IMR-90 (cell line): ENCODE data around the gene INPP5D. TPM values are rescaled to one million over a fixed set of nuclear protein-coding genes. Genes with fewer than 3 reads are reported as not detected.
A peak's percentile ranks its signal among the peaks of the same experiment; 100 is the strongest.

Experiments used
- ATAC-seq: fragments of 200-7000 bp; cut with Tn5 transposase; 2 replicates; pipeline ENCODE4 v1.9.1; 2020; ENCODE audit warnings: low read depth, mild to moderate bottlenecking, moderate library complexity
- BruUV-seq: library from RNA; stranded (reverse); fragments of 400-500 nt; replicated peaks from 2 replicates; lab custom pipeline; 2021; lab: Mats Ljungman, UMichigan
- CTCF ChIA-PET: fragments of 300-600 bp; formaldehyde crosslinking; extraction: SDS; loops from one replicate; lab custom pipeline; 2021; ENCODE audit warnings: antibody characterized with exemption; lab: Yijun Ruan, JAX
- POLR2A ChIA-PET: fragments of 300-600 bp; sonication (Branson Sonifier 250); formaldehyde crosslinking; loops from one replicate; lab custom pipeline; 2022; ENCODE audit warnings: antibody characterized with exemption; ENCODE audit not compliant: unreplicated experiment; lab: Charles Lee
- DNase-seq: peaks from one replicate; pipeline ENCODE4 v3.0.0; 2013
- H2AFZ ChIP-seq: replicated peaks from 2 replicates; pipeline ENCODE3; 2013; ENCODE audit warnings: low read length, mild to moderate bottlenecking; ENCODE audit not compliant: poor library complexity
- H2AK5ac ChIP-seq: 2 replicates; pipeline ENCODE4 v1.6.1; 2013; ENCODE audit warnings: low read depth, low read length, inconsistent platforms
- H2AK9ac ChIP-seq: replicated peaks from 2 replicates; pipeline ENCODE3; 2013; ENCODE audit warnings: mild to moderate bottlenecking, low read depth, low read length, moderate library complexity; ENCODE audit not compliant: poor library complexity
- H2BK120ac ChIP-seq: 2 replicates; pipeline ENCODE4 v1.6.1; 2013; ENCODE audit warnings: low read depth, low read length, inconsistent platforms
- H2BK15ac ChIP-seq: 3 replicates; pipeline ENCODE4 v1.6.1; 2013; ENCODE audit warnings: low read depth, low read length, inconsistent platforms
- H2BK20ac ChIP-seq: 2 replicates; pipeline ENCODE4 v1.6.1; 2013; ENCODE audit warnings: low read depth, mild to moderate bottlenecking, inconsistent platforms, low read length, moderate library complexity
- H2BK5ac ChIP-seq: 2 replicates; pipeline ENCODE4 v1.6.1; 2013; ENCODE audit warnings: mild to moderate bottlenecking, low read depth, low read length, inconsistent platforms; ENCODE audit not compliant: poor library complexity, severe bottlenecking
- H3K14ac ChIP-seq: replicated peaks from 2 replicates; pipeline ENCODE4 v1.6.1; 2013; ENCODE audit warnings: low read depth, low read length, inconsistent platforms
- H3K18ac ChIP-seq: 2 replicates; pipeline ENCODE4 v1.6.1; 2013; ENCODE audit warnings: low read depth, low read length, control low read depth
- H3K23ac ChIP-seq: 2 replicates; pipeline ENCODE4 v1.6.1; 2013; ENCODE audit warnings: low read depth, low read length, inconsistent platforms
- H3K27ac ChIP-seq: 2 replicates; pipeline ENCODE4 v1.5.1; 2013; ENCODE audit warnings: mild to moderate bottlenecking, control low read depth, low read length; ENCODE audit not compliant: insufficient read depth
- H3K27me3 ChIP-seq: 2 replicates; pipeline ENCODE4 v1.6.1; 2013; ENCODE audit warnings: low read length; ENCODE audit not compliant: control insufficient read depth, insufficient read depth
- H3K36me3 ChIP-seq: 2 replicates; pipeline ENCODE4 v1.6.1; 2013; ENCODE audit warnings: low read length, mixed read lengths; ENCODE audit not compliant: control insufficient read depth, insufficient read depth
- H3K4ac ChIP-seq: 2 replicates; pipeline ENCODE4 v1.6.1; 2013; ENCODE audit warnings: low read depth, low read length, inconsistent platforms
- H3K4me1 ChIP-seq: 2 replicates; pipeline ENCODE4 v1.6.1; 2013; ENCODE audit warnings: low read length, mixed read lengths; ENCODE audit not compliant: control insufficient read depth, insufficient read depth
- H3K4me2 ChIP-seq: 2 replicates; pipeline ENCODE4 v1.6.1; 2013; ENCODE audit warnings: low read depth, mild to moderate bottlenecking, control low read depth, low read length, moderate library complexity
- H3K4me3 ChIP-seq: 2 replicates; pipeline ENCODE4 v1.5.1; 2013; ENCODE audit warnings: low read depth, mild to moderate bottlenecking, control low read depth, low read length, moderate library complexity; ENCODE audit not compliant: insufficient read depth
- H3K56ac ChIP-seq: 2 replicates; pipeline ENCODE4 v1.6.1; 2013; ENCODE audit warnings: low read length, inconsistent platforms; ENCODE audit not compliant: insufficient read depth; ENCODE audit errors: extremely low read depth
- H3K79me1 ChIP-seq, 2 experiments: 2 replicates each; pipeline ENCODE4 v1.6.1; 2013; ENCODE audit warnings: low read length in 2 of 2, inconsistent platforms in 1 of 2, low read depth in 1 of 2
- H3K9ac ChIP-seq: 2 replicates; pipeline ENCODE4 v1.6.1; 2013; ENCODE audit warnings: low read depth, low read length, control low read depth
- H3K9me1 ChIP-seq: 2 replicates; pipeline ENCODE4 v1.6.1; 2013; ENCODE audit warnings: low read length, inconsistent platforms; ENCODE audit not compliant: insufficient read depth
- H3K9me3 ChIP-seq: 2 replicates; pipeline ENCODE4 v1.6.1; 2013; ENCODE audit warnings: low read length; ENCODE audit not compliant: control insufficient read depth, insufficient read depth
- H4K20me1 ChIP-seq: 2 replicates; pipeline ENCODE4 v1.6.1; 2013; ENCODE audit warnings: low read length, inconsistent platforms; ENCODE audit not compliant: insufficient read depth
- H4K5ac ChIP-seq: 2 replicates; pipeline ENCODE4 v1.6.1; 2013; ENCODE audit warnings: mild to moderate bottlenecking, low read depth, low read length, control low read depth
- H4K8ac ChIP-seq, 2 experiments: 2 replicates each; pipeline ENCODE4 v1.6.1; 2013; ENCODE audit warnings: low read depth in 2 of 2, low read length in 2 of 2, control low read depth in 1 of 2, inconsistent platforms in 1 of 2
- H4K91ac ChIP-seq: 2 replicates; pipeline ENCODE4 v1.6.1; 2013; ENCODE audit warnings: low read depth, low read length, inconsistent platforms; ENCODE audit not compliant: insufficient read depth
- BHLHE40 ChIP-seq: fragments of 150-350 bp; IDR thresholded peaks from 2 replicates; pipeline ENCODE4 v1.6.1; 2016; ENCODE audit warnings: mild to moderate bottlenecking, low read depth, low read length
- CHD1 ChIP-seq: IDR thresholded peaks from 2 replicates; pipeline ENCODE4 v1.6.1; 2012; ENCODE audit warnings: low read depth, low read length, improper control_type of control experiment
- FOS ChIP-seq: fragments of 150-350 bp; IDR thresholded peaks from 2 replicates; pipeline ENCODE4 v1.6.1; 2016; ENCODE audit warnings: low read depth, low read length
- MAFK ChIP-seq: IDR thresholded peaks from 2 replicates; pipeline ENCODE4 v1.6.1; 2012; ENCODE audit warnings: low read depth, low read length, improper control_type of control experiment
- MAZ ChIP-seq: IDR thresholded peaks from 2 replicates; pipeline ENCODE4 v1.6.1; 2012; ENCODE audit warnings: low read depth, mild to moderate bottlenecking, low read length, improper control_type of control experiment, moderate library complexity, borderline replicate concordance
- MXI1 ChIP-seq: IDR thresholded peaks from 2 replicates; pipeline ENCODE4 v1.6.1; 2012; ENCODE audit warnings: low read depth, mild to moderate bottlenecking, low read length, moderate library complexity, borderline replicate concordance
- NFE2L2 ChIP-seq: fragments of 150-350 bp; IDR thresholded peaks from 2 replicates; pipeline ENCODE4 v1.6.1; 2016; ENCODE audit warnings: low read depth, mild to moderate bottlenecking, low read length
- POLR2A ChIP-seq: IDR thresholded peaks from 2 replicates; pipeline ENCODE4 v1.6.1; 2012; ENCODE audit warnings: mild to moderate bottlenecking, low read depth, low read length
- RAD21 ChIP-seq: IDR thresholded peaks from 2 replicates; pipeline ENCODE4 v1.6.1; 2012; ENCODE audit warnings: low read length, improper control_type of control experiment
- RCOR1 ChIP-seq: IDR thresholded peaks from 2 replicates; pipeline ENCODE4 v1.6.1; 2012; ENCODE audit warnings: mild to moderate bottlenecking, low read length, improper control_type of control experiment; ENCODE audit not compliant: insufficient replicate concordance
- RFX5 ChIP-seq: IDR thresholded peaks from 2 replicates; pipeline ENCODE4 v1.8.0; 2012; ENCODE audit warnings: low read depth, mild to moderate bottlenecking, low read length, moderate library complexity
- SMC3 ChIP-seq: fragments of 150-350 bp; IDR thresholded peaks from 2 replicates; pipeline ENCODE4 v1.6.1; 2016; ENCODE audit warnings: low read depth, mild to moderate bottlenecking, antibody characterized with exemption, low read length, moderate library complexity
- WGBS, 2 experiments: methylation state at CpG; one replicate each; pipeline versions ENCODE4 v1.1.5 to v1.1.7; 2013; ENCODE audit warnings: missing lambda C conversion rate in 2 of 2; ENCODE audit not compliant: insufficient read length in 1 of 2; ENCODE audit errors: extremely low coverage in 2 of 2; 5-methylcytosine and 5-hydroxymethylcytosine counted together
- dilution Hi-C: fragments of 300-500 bp; cut with HindIII; formaldehyde crosslinking; loops from one replicate; pipeline ENCODE4 v1.14.3; 2018; ENCODE audit warnings: low sequenced_read_pairs; ENCODE audit not compliant: unreplicated experiment
- in situ Hi-C: fragments of 300-500 bp; cut with MboI; formaldehyde crosslinking; loops from 3 replicates; pipeline ENCODE4 v1.14.3; 2019; ENCODE audit warnings: low sequenced_read_pairs, inconsistent platforms, mixed read lengths
- intact Hi-C: fragments of 100-400 bp; cut with micrococcal nuclease; formaldehyde crosslinking; loops from 2 replicates; pipeline ENCODE4 v1.10.0; 2022
- polyA plus RNA-seq, 3 experiments: library from polyadenylated mRNA; depleted of rRNA; stranded (reverse); fragments of >200 nt; gene quantifications; 2 replicates each; pipeline ENCODE4 v1.2.3, GENCODE V29; 2012; ENCODE audit warnings: low replicate concordance in 1 of 3
- total RNA-seq: library from RNA; depleted of rRNA; stranded (reverse); fragments of >200 nt; gene quantifications from 2 replicates; pipeline ENCODE4 v1.2.3, GENCODE V29; 2012
- TF ChIP-seq, protein P1 (sequence below): fragments of 150-350 bp; IDR thresholded peaks from 2 replicates; pipeline ENCODE4 v1.6.1; 2016; ENCODE audit warnings: low read depth, mild to moderate bottlenecking, low read length, moderate library complexity, borderline replicate concordance
- TF ChIP-seq, protein P2 (sequence below): fragments of 150-350 bp; IDR thresholded peaks from 2 replicates; pipeline ENCODE4 v1.6.1; 2017; ENCODE audit warnings: mild to moderate bottlenecking, antibody characterized with exemption, low read length, low read depth
- TF ChIP-seq, protein P3 (sequence below): conservative IDR thresholded peaks from 2 replicates; pipeline ENCODE4 v1.5.1; 2012; ENCODE audit warnings: mild to moderate bottlenecking, low read depth, low read length, improper control_type of control experiment

Gene INPP5D
- total and polyA plus RNA-seq, 2 of the 4 experiments (the other 2 are of a cell fraction), result 0.18 to 0.29 TPM

DNA sequence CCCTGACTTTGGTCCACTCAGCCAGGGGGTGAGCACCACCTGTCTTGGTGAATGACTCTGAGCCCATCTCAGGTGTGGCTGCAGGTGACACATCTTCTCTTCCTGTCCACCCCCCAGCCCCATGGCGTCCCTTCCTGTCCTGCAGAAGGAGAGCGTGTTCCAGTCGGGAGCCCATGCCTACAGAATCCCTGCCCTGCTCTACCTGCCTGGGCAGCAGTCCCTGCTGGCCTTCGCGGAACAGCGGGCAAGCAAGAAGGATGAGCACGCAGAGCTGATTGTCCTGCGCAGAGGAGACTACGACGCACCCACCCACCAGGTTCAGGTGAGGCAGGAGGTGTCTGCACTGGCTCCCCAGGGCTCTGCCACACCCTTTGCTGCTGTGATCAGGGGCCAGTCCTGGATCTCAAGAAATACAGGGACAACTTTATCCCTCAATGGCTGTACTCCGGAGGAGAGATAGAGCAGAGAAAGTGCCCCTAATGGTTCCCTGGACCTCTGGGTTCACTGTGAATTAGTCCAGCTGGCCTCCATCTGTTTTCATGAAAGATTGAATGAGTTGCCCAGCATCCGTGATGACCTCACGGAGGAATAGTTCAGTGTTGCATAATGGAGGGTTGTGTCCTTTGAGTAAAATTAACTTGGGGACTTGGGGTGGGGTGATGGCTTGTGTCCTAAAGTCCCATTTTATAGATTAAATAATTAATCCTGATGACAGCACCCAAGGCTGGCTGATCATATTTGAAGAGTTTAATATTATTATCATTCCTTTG is 27.4 kb upstream of the INPP5D start, which contains the start of gene NEU2:
NEU2 (plus strand) TSS at position 122 of the 770 bp plus-strand sequence; CDS start at position 122, 0 bp downstream.
- Histone ChIP-seq H3K9me1 (peaks cover 8% of the 10 kb centered on the region; the same call in 1 of the 2 replicates), H3K27me3 (peaks cover 3% of the 10 kb centered on the region), H4K8ac (no peak within 1 kb of the TSS), H3K14ac (no peak within 1 kb of the TSS), H3K56ac (no peak within 1 kb of the TSS), H4K20me1 (no peaks in the 10 kb centered on the region), H3K4me3 (no peak within 1 kb of the TSS), H3K4me1 (no peaks in the 10 kb centered on the region), H3K4me2 (no peak within 1 kb of the TSS), H2AK5ac (no peak within 1 kb of the TSS), H3K4ac (no peak within 1 kb of the TSS), H3K27ac (no peak within 1 kb of the TSS), H3K79me1 (no peaks in the 10 kb centered on the region), H2BK20ac (no peak within 1 kb of the TSS), H2BK5ac (no peak within 1 kb of the TSS), H3K9me3 (peaks cover 4% of the 10 kb centered on the region; the same call in 1 of the 2 replicates), H3K18ac (no peak within 1 kb of the TSS), H3K9ac (no peak within 1 kb of the TSS), H4K5ac (no peak within 1 kb of the TSS), H2AK9ac (no peak within 1 kb of the TSS), H2AFZ (peak within 1 kb of the TSS; percentile 13), H2BK15ac (no peak within 1 kb of the TSS), H2BK120ac (no peak within 1 kb of the TSS), H4K91ac (no peak within 1 kb of the TSS), H3K36me3 (no peaks in the 10 kb centered on the region), H3K23ac (no peak within 1 kb of the TSS)
- in situ Hi-C loops (no loop called here), dilution Hi-C loops (no loop called here), intact Hi-C loops (no loop called here)
- ChIA-PET POLR2A (no interaction called here), CTCF (no interaction called here)
- DNase-seq (no peak), ATAC-seq (no peak)
- BruUV-seq, result no TSS peak
- WGBS, 2 experiments, result 94% methylated on average over 7 of the region's 13 CpGs; no CpG with 5 or more reads in 1 of the 2 experiments
- no peak for TF ChIP-seq RAD21
- TF ChIP-seq MAZ, result no peak
- TF ChIP-seq FOS, result no peak
- TF ChIP-seq, protein P1, sequence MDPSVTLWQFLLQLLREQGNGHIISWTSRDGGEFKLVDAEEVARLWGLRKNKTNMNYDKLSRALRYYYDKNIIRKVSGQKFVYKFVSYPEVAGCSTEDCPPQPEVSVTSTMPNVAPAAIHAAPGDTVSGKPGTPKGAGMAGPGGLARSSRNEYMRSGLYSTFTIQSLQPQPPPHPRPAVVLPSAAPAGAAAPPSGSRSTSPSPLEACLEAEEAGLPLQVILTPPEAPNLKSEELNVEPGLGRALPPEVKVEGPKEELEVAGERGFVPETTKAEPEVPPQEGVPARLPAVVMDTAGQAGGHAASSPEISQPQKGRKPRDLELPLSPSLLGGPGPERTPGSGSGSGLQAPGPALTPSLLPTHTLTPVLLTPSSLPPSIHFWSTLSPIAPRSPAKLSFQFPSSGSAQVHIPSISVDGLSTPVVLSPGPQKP, result no peak
- no peak for TF ChIP-seq NFE2L2
- TF ChIP-seq CHD1, result no peak
- TF ChIP-seq, protein P2, sequence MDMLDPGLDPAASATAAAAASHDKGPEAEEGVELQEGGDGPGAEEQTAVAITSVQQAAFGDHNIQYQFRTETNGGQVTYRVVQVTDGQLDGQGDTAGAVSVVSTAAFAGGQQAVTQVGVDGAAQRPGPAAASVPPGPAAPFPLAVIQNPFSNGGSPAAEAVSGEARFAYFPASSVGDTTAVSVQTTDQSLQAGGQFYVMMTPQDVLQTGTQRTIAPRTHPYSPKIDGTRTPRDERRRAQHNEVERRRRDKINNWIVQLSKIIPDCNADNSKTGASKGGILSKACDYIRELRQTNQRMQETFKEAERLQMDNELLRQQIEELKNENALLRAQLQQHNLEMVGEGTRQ, result no peak
- TF ChIP-seq MAFK, result no peak
- no peak for TF ChIP-seq RFX5
- TF ChIP-seq SMC3, result no peak
- TF ChIP-seq POLR2A, result no peak
- no peak for TF ChIP-seq BHLHE40
- no peak for TF ChIP-seq MXI1
- TF ChIP-seq, protein P3, sequence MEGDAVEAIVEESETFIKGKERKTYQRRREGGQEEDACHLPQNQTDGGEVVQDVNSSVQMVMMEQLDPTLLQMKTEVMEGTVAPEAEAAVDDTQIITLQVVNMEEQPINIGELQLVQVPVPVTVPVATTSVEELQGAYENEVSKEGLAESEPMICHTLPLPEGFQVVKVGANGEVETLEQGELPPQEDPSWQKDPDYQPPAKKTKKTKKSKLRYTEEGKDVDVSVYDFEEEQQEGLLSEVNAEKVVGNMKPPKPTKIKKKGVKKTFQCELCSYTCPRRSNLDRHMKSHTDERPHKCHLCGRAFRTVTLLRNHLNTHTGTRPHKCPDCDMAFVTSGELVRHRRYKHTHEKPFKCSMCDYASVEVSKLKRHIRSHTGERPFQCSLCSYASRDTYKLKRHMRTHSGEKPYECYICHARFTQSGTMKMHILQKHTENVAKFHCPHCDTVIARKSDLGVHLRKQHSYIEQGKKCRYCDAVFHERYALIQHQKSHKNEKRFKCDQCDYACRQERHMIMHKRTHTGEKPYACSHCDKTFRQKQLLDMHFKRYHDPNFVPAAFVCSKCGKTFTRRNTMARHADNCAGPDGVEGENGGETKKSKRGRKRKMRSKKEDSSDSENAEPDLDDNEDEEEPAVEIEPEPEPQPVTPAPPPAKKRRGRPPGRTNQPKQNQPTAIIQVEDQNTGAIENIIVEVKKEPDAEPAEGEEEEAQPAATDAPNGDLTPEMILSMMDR, result no peak
- TF ChIP-seq RCOR1, result no peak
